NCI-H82 treated with DMSO at 0.1 percent for 48 hours (cell line): ENCODE data around the gene SH2D3C.

Source experiments
- DNase-seq: peaks from one replicate; lab custom pipeline; 2025; ENCODE audit not compliant: unreplicated experiment; lab: John Stamatoyannopoulos, UW

SH2D3C gene

DNA sequence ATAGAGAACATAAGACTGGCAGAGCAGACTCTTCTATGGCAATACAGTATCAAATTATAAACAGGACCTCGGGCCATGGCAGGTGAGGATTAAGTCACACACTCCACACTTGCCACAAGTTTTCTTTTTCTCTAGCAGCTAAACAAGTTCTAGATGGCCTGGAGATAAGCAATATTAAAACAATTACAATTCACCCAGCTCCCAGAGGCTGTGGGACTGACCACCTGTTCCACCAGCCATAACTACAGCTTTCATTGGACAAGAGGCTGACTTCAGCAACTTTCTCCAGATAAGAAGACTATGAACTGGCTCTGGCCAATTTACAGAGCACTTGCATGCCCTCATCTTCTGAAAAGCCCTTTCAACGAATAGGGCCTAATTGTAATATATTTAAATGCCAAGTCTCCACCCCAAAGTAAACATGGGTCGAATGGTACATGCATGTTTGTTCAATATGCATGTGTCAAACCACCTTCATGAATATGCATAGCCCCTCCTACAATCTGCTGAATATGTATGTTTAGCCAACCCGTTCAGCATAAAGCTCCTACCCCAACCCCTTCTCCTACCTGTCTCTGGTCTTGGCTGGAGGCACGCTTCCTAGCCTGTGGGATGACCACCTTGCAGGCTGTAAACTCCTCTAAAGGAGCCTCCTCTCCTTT, 77.7 kb downstream of the SH2D3C start:
- no peak for DNase-seq

DNA sequence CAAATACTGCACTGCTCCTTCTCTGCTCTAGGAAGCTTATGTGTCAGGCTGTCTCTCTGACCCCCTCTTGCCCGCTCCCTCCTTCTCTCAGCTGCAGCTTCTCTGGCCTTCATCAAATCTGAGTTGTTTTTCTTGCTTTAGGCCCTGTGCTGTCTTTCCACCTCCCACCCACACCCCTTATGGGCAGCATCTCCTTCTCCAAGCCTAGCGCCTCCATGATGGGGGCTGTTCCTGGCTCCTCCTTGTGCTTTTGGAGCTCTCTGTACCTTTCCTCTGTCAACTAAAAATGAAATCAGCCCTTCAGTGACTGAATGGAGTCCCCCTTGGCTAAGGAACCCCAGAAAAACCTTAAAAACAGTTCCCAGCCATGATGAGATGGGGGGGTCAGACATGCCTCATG, 78.3 kb downstream of the SH2D3C start:
- no peak for DNase-seq

DNA sequence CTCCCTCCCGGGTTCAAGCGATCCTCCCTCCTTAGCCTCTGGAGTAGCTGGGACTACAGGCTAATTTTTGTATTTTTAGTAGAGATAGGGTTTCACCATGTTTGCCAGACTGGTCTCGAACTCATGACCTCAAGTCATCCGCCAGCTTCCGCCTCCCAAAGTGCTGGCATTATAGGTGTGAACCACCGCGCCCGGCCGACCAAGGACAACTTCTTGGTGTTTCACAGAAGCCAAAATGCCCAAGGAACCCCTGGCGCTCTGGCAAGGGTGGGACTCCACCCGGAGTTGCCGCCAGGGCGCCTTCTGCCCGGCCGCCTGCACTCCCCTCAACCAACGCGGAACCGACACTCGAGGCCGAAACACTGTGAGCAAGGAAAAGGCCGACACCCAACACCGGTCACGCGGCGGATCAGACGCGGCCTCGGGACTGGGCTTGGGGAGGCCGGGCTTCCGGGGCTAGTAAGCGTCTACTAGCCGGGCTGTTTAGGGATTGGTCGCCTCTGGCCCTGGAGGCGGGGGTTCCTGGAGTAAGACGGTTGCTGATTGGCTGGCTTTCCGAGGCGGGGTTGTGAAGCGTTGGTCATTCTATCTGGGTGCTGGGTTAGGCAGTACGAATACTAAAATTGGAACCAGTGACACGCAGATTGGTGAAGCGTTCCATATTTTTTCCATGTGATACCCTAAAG, 79.3 kb downstream of the SH2D3C start:
- no peak for DNase-seq

DNA sequence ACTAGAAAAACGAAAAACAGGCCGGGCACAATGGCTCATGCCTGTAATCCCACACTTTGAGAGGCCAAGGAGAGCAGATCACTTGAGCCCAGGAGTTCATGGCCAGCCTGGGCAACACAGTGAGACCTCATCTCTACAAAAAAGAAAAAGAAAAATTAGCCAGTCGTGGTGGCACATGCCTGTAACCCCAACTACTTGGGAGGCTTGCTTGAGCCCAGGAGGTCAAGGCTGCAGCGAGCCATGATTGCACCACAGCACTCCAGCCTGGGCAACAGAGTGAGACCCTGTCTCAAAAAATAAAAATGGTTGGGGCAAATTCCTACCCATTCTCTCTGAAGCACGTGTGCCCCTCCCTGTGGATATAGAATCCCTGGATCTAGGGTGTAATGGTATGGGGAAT, 80.1 kb downstream of the SH2D3C start:
- no peak for DNase-seq

DNA sequence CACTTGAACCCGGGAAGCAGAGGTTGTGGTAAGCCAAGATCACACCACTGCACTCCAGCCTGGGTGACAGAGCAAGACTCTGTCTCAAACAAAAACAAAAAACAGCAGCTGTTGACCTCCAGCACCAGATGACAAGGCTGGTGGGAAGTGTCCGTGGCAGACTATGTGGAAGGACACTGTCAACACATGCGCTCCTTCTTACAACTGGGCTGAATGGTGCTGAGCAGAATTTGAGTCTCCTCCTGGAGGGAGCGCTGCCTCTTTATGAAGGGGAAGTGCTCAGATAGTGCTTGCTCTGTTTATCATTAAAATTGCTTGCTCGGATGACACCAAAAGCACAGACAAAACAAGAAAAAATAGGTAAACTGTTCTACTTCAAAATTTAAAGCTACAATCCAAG, 80.9 kb downstream of the SH2D3C start:
- DNase-seq = no peak

DNA sequence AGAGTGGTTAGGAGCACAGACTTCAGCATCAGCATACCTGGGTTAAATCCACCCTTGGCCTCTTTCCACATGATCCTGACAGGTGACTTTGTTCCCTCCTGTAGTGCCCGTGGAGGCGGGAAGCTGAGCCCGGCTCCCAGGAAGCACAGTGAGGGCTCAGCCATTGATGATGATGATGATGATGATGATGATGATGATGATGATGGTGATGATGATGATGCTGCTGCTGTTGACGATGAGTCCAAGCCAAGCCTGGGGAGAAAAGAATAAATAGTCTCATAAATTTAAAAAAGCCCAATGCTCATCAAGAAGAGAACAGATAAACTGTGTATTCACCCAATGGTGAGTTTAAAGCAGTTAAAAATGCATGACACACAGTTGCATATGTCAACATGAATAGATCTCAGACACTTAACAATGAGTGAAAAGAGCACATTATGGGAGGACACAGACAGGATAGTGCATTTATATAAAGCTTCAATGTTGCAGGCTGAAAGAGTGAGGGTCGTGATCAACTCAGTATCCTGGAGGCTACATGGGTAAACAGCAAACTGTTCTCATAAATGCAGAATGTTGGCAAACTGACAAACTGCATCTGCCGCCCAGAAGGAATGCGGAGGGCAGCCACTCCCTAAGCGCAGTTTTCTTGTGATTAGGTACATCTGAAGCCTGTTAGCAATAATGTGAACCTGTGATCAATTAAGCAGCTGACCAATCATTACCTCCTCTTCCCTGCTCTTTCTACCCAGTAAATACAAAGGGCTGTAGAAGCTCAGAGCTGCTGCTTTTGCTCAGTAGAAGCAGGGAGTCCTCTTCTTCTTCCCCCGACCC, 83.4 kb downstream of the SH2D3C start:
- no peak for DNase-seq

DNA sequence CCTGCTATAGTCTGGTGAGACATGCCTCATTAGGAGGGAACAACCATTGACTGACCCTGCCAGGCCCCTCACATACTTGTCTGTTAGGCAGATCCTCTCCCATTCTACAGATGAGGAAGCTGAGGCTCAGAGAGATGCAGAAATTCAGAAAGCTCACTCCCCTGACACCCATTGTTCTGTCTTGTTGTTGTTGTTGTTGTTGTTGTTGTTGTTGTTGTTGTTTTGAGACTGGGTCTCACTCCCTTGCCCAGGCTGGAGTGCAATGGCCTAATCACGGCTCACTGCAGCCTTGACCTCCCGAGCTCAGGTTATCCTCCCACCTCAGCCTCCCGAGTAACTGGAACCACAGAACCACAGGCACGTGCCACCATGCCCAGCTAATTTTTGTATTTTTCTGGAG, 84.8 kb downstream of the SH2D3C start:
- DNase-seq = no peak

DNA sequence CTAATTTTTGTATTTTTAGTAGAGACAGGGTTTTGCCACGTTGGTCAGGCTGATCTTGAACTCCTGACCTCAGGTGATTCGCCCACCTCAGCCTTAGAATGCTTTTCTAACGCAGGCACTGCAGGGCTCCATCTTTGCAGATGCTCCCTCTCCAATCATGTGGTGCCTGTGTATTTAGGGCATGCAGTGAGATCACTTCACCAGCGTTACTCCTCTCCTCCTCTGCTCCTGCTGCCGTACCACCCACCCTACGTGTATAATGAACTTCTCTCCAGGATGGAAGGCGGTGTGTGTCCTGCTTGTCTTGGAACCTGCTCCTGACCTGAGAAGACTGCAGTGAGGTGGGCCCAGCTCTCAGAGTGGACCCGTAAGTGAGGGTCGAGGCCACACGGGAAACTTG, 85.3 kb downstream of the SH2D3C start:
- DNase-seq = no peak

DNA sequence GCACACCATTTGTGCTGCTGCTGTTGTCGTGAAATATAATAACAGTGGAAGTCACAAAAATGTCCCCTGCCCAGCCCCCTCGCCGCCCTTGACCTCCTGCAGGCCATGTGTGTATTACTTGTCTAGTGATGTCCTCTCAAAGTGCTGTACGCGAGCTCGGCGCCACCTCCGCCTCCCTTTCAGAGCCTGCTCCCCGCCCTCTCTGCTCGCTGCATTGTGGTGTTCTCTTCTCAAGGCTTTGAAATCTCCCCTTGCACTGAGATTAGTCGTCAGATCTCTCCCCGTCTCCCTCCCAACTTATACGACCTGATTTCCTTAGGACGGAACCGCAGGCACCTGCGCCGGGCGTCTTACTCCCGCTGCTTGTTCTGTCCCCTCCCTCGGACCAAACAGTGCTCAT, 86.4 kb downstream of the SH2D3C start:
- DNase-seq = no peak

DNA sequence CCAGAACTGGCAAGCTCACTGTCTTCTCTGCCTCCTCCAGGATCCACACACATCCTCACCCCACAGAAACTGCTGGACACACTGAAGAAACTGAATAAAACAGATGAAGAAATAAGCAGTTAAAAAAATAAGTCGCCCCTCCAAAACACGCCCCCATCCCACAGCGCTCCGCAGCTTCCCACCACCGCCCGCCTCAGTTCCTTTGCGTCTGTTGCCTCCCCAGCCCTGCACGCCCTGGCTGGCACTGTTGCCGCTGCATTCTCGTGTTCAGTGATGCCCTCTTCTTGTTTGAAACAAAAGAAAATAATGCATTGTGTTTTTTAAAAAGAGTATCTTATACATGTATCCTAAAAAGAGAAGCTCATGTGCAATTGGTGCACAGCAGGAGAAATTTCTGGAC, 87.7 kb downstream of the SH2D3C start:
- no peak for DNase-seq

DNA sequence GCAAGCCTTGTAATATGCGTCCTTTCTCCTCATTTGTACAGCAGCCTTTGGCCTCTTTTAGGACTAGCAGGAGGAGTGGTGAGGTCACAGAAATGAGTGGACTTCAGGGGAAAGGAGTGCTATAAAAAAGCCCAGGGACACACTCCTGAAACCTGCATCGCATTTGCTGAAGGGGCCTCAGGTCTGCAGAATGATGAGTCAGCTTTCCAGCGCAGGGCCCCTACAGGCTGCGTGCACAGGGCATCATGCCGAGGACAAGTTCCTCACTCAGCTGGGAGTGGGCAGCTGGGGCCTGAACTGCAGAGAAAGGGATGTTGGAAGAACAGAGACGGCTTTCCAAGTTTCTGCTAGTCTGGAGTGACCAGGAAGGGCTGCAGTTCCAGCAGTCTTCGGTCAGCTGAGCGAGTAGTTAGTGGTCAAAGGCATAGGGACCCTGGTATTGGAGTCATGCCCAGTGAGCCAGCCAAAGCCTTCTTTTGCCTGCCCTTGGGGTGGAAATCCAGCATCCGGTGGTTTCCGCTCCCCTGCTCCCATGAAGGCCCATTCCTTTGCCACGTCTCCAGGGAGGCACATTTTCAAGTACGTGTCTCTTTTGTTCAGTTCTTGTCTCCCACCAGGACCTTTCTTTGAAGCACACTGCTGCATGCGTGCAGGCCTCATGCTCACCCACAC, 89.0 kb downstream of the SH2D3C start:
- DNase-seq = no peak
